Hepatocyte (in vitro differentiated cells): ENCODE data around the gene VAV1. TPM values are rescaled to one million over a fixed set of nuclear protein-coding genes. Genes with fewer than 3 reads are reported as not detected.

Experiments used
- DNase-seq: peaks from one replicate; pipeline ENCODE4 v3.0.0-alpha.2; 2016; ENCODE audit warnings: low spot score
- H2AFZ ChIP-seq: fragments of 200-600 bp; sonication (generic); 2 replicates; pipeline ENCODE4 v1.6.0; 2016; ENCODE audit warnings: antibody characterized with exemption, mild to moderate bottlenecking
- H3K27ac ChIP-seq: fragments of 200-600 bp; sonication (generic); 2 replicates; pipeline ENCODE4 v1.5.1; 2016; ENCODE audit warnings: mild to moderate bottlenecking
- H3K27me3 ChIP-seq: fragments of 200-600 bp; sonication (generic); 2 replicates; pipeline ENCODE4 v1.6.1; 2016
- H3K36me3 ChIP-seq: fragments of 200-600 bp; sonication (generic); replicated peaks from 2 replicates; pipeline ENCODE4 v1.5.1; 2016; ENCODE audit warnings: low read depth; ENCODE audit not compliant: insufficient read depth
- H3K4me1 ChIP-seq: fragments of 200-600 bp; sonication (generic); 2 replicates; pipeline ENCODE4 v1.5.1; 2016; ENCODE audit warnings: mild to moderate bottlenecking, moderate library complexity; ENCODE audit not compliant: insufficient read depth
- H3K4me2 ChIP-seq: fragments of 200-600 bp; sonication (generic); 2 replicates; pipeline ENCODE4 v1.6.0; 2016
- H3K4me3 ChIP-seq: fragments of 200-600 bp; sonication (generic); 2 replicates; pipeline ENCODE4 v1.5.1; 2016; ENCODE audit warnings: mild to moderate bottlenecking
- H3K79me2 ChIP-seq: fragments of 200-600 bp; sonication (generic); 2 replicates; pipeline ENCODE4 v1.6.0; 2017; ENCODE audit warnings: mild to moderate bottlenecking
- H3K9me2 ChIP-seq: fragments of 200-600 bp; sonication (generic); replicated peaks from 2 replicates; pipeline ENCODE4 v1.6.0; 2017; ENCODE audit warnings: mild to moderate bottlenecking; ENCODE audit not compliant: insufficient read depth
- H3K9me3 ChIP-seq: fragments of 200-600 bp; sonication (generic); 2 replicates; pipeline ENCODE4 v1.5.1; 2016; ENCODE audit warnings: low read depth, mild to moderate bottlenecking
- H4K20me1 ChIP-seq: fragments of 200-600 bp; sonication (generic); 2 replicates; pipeline ENCODE4 v1.6.0; 2016; ENCODE audit warnings: mild to moderate bottlenecking; ENCODE audit not compliant: insufficient read depth, poor library complexity, severe bottlenecking
- EZH2 ChIP-seq: fragments of 200-600 bp; sonication (generic); IDR thresholded peaks from 2 replicates; pipeline ENCODE4 v1.6.1; 2016; ENCODE audit warnings: antibody characterized with exemption, mild to moderate bottlenecking, borderline replicate concordance
- EZH2phosphoT487 ChIP-seq: fragments of 200-600 bp; sonication (generic); IDR thresholded peaks from one replicate; pipeline ENCODE4 v1.6.1; 2018; ENCODE audit warnings: antibody characterized with exemption, mild to moderate bottlenecking, low read depth, moderate library complexity; ENCODE audit not compliant: unreplicated experiment, severe bottlenecking
- WGBS: methylation state at CpG from one replicate; pipeline ENCODE4 v1.1.6; 2016; ENCODE audit warnings: low lambda C conversion rate; ENCODE audit errors: missing lambda C conversion rate; 5-methylcytosine and 5-hydroxymethylcytosine counted together
- microRNA-seq: library from miRNA; unstranded; fragments of <30 nt; microRNA quantifications from one replicate; pipeline ENCODE4, GENCODE V29; 2017
- polyA plus RNA-seq: library from polyadenylated mRNA; unstranded; fragments of >200 nt; fragmentation: Nextera tagmentation; extraction: Ambion mirVana; gene quantifications from 2 replicates; pipeline ENCODE4 v1.2.1, GENCODE V29; 2016
- total RNA-seq: library from RNA; depleted of rRNA; stranded (reverse); fragments of >200 nt; gene quantifications from 2 replicates; pipeline ENCODE4 v1.2.3, GENCODE V29; 2014
- TF ChIP-seq, protein P1 (sequence below): fragments of 200-600 bp; sonication (generic); IDR thresholded peaks from 2 replicates; pipeline ENCODE4 v1.5.1; 2016; ENCODE audit warnings: antibody characterized with exemption, mild to moderate bottlenecking; ENCODE audit not compliant: poor library complexity

VAV1 gene
- total and polyA plus RNA-seq, 2 experiments from 2014 or later, result 0.23 TPM; not detected in 1

DNA sequence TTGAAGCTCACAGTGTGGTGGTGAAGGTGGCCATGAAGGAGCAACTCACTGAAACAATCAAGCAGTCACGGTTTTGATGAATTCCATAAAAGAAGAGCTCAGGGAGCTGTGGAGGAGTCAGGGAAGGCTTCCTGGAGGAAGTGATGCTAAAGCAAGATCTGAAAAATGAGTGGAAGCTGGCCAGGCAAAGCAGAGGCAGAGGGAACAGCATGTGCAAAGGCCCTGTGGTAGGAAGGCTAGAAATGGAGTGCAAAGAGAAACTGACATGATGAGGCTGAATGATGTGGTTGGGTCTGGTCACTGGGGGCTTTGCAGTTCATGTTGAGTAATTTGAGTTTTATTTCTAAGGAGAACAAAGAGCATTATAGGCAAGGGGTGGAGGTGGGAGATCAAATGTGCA is 121.8 kb downstream of the VAV1 start:
- TF ChIP-seq EZH2 (no peak), EZH2phosphoT487 (no peak)
- TF ChIP-seq, protein P1, sequence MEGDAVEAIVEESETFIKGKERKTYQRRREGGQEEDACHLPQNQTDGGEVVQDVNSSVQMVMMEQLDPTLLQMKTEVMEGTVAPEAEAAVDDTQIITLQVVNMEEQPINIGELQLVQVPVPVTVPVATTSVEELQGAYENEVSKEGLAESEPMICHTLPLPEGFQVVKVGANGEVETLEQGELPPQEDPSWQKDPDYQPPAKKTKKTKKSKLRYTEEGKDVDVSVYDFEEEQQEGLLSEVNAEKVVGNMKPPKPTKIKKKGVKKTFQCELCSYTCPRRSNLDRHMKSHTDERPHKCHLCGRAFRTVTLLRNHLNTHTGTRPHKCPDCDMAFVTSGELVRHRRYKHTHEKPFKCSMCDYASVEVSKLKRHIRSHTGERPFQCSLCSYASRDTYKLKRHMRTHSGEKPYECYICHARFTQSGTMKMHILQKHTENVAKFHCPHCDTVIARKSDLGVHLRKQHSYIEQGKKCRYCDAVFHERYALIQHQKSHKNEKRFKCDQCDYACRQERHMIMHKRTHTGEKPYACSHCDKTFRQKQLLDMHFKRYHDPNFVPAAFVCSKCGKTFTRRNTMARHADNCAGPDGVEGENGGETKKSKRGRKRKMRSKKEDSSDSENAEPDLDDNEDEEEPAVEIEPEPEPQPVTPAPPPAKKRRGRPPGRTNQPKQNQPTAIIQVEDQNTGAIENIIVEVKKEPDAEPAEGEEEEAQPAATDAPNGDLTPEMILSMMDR, result no peak
- WGBS, result 67% methylated on average over 1 of the region's 1 CpG
- H3K9me2 ChIP-seq, result no peaks in the 10 kb centered on the region
- no peaks in the 10 kb centered on the region for H3K9me3 ChIP-seq
- H2AFZ ChIP-seq, result no peak overlapping the region
- no peaks in the 10 kb centered on the region for H3K27me3 ChIP-seq
- DNase-seq, result no peak
- H3K4me2 ChIP-seq, result no peak overlapping the region
- H3K4me3 ChIP-seq, result no peak overlapping the region
- H3K27ac ChIP-seq, result no peak overlapping the region
- H3K79me2 ChIP-seq, result no peaks in the 10 kb centered on the region
- H4K20me1 ChIP-seq, result no peaks in the 10 kb centered on the region
- H3K36me3 ChIP-seq, result no peaks in the 10 kb centered on the region
- no peaks in the 10 kb centered on the region for H3K4me1 ChIP-seq

DNA sequence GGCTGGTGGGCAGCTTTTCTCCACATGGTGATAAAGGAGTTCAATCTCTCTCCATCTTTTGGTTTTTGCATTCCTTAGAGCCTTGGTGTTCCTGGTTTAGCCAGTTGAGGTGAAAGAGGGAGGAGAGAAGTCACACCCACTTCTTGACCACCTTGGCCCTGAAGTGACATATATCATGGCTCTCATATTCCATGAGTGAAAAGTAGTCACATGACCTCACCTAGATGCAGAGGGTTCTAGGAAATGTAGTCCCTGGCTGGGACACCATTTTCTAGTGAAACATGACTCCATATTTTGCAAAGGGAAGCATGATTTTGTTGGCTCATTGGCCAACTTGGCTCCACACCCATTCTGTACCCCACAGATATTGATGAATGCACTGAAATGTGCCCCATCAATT is 130.9 kb downstream of the VAV1 start:
- no peak for DNase-seq
- TF ChIP-seq, protein P1, result no peak
- no peak for TF ChIP-seq EZH2
- TF ChIP-seq EZH2phosphoT487, result no peak
- H3K4me2 ChIP-seq, result no peak overlapping the region
- H3K9me3 ChIP-seq, result no peaks in the 10 kb centered on the region
- H4K20me1 ChIP-seq, result no peaks in the 10 kb centered on the region
- no peaks in the 10 kb centered on the region for H3K9me2 ChIP-seq
- no peak overlapping the region for H2AFZ ChIP-seq
- no peaks in the 10 kb centered on the region for H3K36me3 ChIP-seq
- H3K4me3 ChIP-seq, result no peak overlapping the region
- H3K79me2 ChIP-seq, result no peaks in the 10 kb centered on the region
- no peak overlapping the region for H3K27ac ChIP-seq
- H3K27me3 ChIP-seq, result no peaks in the 10 kb centered on the region
- H3K4me1 ChIP-seq, result no peaks in the 10 kb centered on the region

DNA sequence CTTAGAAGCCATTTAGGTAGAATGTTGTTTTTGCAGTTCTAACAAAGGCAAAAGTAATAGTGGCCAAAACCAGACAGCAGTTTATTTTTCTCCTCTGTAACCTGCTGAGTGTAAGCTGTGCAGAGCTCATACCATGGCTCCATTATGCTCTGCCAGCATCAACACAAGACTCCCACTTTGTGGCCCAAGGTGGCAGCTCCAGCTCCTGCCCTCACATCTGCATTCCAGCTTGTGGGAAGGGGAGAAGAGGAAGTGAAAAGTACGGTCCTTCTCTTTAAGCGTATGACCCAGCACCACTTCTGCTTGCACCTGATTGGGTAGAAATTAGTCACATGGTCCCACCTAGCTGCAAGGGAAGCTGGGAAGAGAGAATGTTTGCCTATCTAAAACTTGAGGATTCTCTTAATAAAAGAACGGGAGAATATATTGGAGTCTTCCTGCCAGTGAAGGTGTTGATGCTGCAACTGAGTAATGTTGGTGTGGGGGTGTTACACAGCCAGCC is 134.1 kb downstream of the VAV1 start:
- no peaks in the 10 kb centered on the region for H3K9me3 ChIP-seq
- H3K4me1 ChIP-seq, result no peaks in the 10 kb centered on the region
- H2AFZ ChIP-seq, result no peak overlapping the region
- no peak overlapping the region for H3K4me3 ChIP-seq
- 82% methylated on average over 3 of the region's 3 CpGs for WGBS
- TF ChIP-seq, protein P1, result no peak
- TF ChIP-seq EZH2phosphoT487 (no peak), EZH2 (no peak)
- no peak for DNase-seq
- H3K9me2 ChIP-seq, result no peaks in the 10 kb centered on the region
- H3K36me3 ChIP-seq, result no peaks in the 10 kb centered on the region
- H3K79me2 ChIP-seq, result no peaks in the 10 kb centered on the region
- no peaks in the 10 kb centered on the region for H3K27me3 ChIP-seq
- H3K27ac ChIP-seq, result no peak overlapping the region
- no peak overlapping the region for H3K4me2 ChIP-seq
- H4K20me1 ChIP-seq, result no peaks in the 10 kb centered on the region

Small RNA genes within 50 kb of the gene (microRNA-seq; reads per million reads assigned to microRNA genes)
- not detected for gene MIR6791

Other genes with a start within 250 kb of the VAV1 start
- gene TNFSF9, start 241.7 kb upstream of the VAV1 start, total RNA-seq, result 2.3 and 2.6 TPM in 2 replicates
- 3.8 and 9.2 TPM in 2 replicates for gene TNFSF9, start 241.7 kb upstream of the VAV1 start, polyA plus RNA-seq
- gene CD70, start 181.6 kb upstream of the VAV1 start, total RNA-seq, result not detected in 2 replicates
- not detected in 2 replicates for gene CD70, start 181.6 kb upstream of the VAV1 start, polyA plus RNA-seq
- gene TNFSF14, start 102.5 kb upstream of the VAV1 start, total RNA-seq, result 1.5 and 4.0 TPM in 2 replicates
- gene TNFSF14, start 102.5 kb upstream of the VAV1 start, polyA plus RNA-seq, result 3.9 and 4.8 TPM in 2 replicates
- 563 and 814 TPM in 2 replicates for gene C3, start 52.1 kb upstream of the VAV1 start, total RNA-seq
- 493 and 556 TPM in 2 replicates for gene C3, start 52.1 kb upstream of the VAV1 start, polyA plus RNA-seq
- 59.0 and 66.6 TPM in 2 replicates for gene GPR108, start 35.1 kb upstream of the VAV1 start, total RNA-seq
- gene GPR108, start 35.1 kb upstream of the VAV1 start, polyA plus RNA-seq, result 120 TPM in 2 replicates
- 48.8 and 50.5 TPM in 2 replicates for gene TRIP10, start 33.0 kb upstream of the VAV1 start, total RNA-seq
- 79.5 and 85.7 TPM in 2 replicates for gene TRIP10, start 33.0 kb upstream of the VAV1 start, polyA plus RNA-seq
- gene SH2D3A, start 5.3 kb upstream of the VAV1 start, total RNA-seq, result 14.8 and 18.9 TPM in 2 replicates
- gene SH2D3A, start 5.3 kb upstream of the VAV1 start, polyA plus RNA-seq, result 19.6 and 26.0 TPM in 2 replicates
- not detected in 2 replicates for gene ADGRE1, start 114.9 kb downstream of the VAV1 start, total RNA-seq
- not detected in 2 replicates for gene ADGRE1, start 114.9 kb downstream of the VAV1 start, polyA plus RNA-seq
- gene MBD3L2B, start 248.7 kb downstream of the VAV1 start, total RNA-seq, result not detected in 2 replicates
- gene MBD3L2B, start 248.7 kb downstream of the VAV1 start, polyA plus RNA-seq, result not detected in 2 replicates